Spleen (tissue), 3 donors: ENCODE measurements around the gene TSNAX.

Experiments used
- POLR2A ChIP-seq, 3 donors: fragments of 450-650 bp; IDR thresholded peaks; one replicate each; pipeline ENCODE4 v1.5.1; 2017; ENCODE audit warnings: antibody characterized with exemption in 3 of 3, mild to moderate bottlenecking in 1 of 3
- POLR2AphosphoS5 ChIP-seq, 3 donors: sonication (generic); formaldehyde crosslinking; IDR thresholded peaks; one replicate each; pipeline ENCODE4 v1.5.1; 2017; ENCODE audit warnings: antibody characterized with exemption in 3 of 3

GRCh38 chr1:231584117-231584516 lies 55.6 kb downstream of the TSNAX start:
- TF ChIP-seq POLR2AphosphoS5 (IDR thresholded peaks at IDR 0.05) (no peak), POLR2A (IDR thresholded peaks at IDR 0.05) (no peak)
